Naive thymus-derived CD4-positive, alpha-beta T cell (primary cell): ENCODE results near the gene TRIM66. TPM values are rescaled to one million over a fixed set of nuclear protein-coding genes. Genes with fewer than 3 reads are reported as not detected.

Experiments used
- ATAC-seq: fragments of 150-1000 bp; cut with Tn5 transposase; 2 replicates; pipeline ENCODE4 v1.10.0; 2021; ENCODE audit warnings: mild to moderate bottlenecking, moderate library complexity
- CTCF ChIA-PET: fragments of 350-600 bp; sonication (Branson Sonifier 250); formaldehyde crosslinking; loops from one replicate; lab custom pipeline; 2021; ENCODE audit warnings: antibody characterized with exemption; lab: Charles Lee
- POLR2A ChIA-PET: fragments of 350-600 bp; sonication (Branson Sonifier 250); formaldehyde crosslinking; loops from one replicate; lab custom pipeline; 2021; ENCODE audit warnings: antibody characterized with exemption, inconsistent platforms; lab: Charles Lee
- DNase-seq, 9 donors: peaks; one replicate each; pipeline versions ENCODE4 v3.0.0 to v3.0.0-alpha.2; 2020 to 2022; ENCODE audit warnings: mixed read lengths in 1 of 9
- H3K27ac ChIP-seq: one replicate; pipeline ENCODE4 v1.7.0; 2013; ENCODE audit warnings: mild to moderate bottlenecking, low read depth, low read length, moderate library complexity
- H3K27me3 ChIP-seq, 2 donors: one replicate each; pipeline ENCODE4 v1.7.0; 2013; ENCODE audit warnings: low read length in 2 of 2, mild to moderate bottlenecking in 2 of 2, moderate library complexity in 2 of 2; ENCODE audit not compliant: control insufficient read depth in 2 of 2, insufficient read depth in 2 of 2
- H3K36me3 ChIP-seq, 3 experiments: 1 replicate in 2 of 3; 2 replicates in 1 of 3; pipeline ENCODE4 v1.7.0; 2013; ENCODE audit warnings: low read length in 3 of 3, mild to moderate bottlenecking in 3 of 3, moderate library complexity in 1 of 3; ENCODE audit not compliant: insufficient read depth in 3 of 3, control insufficient read depth in 2 of 3
- H3K4me1 ChIP-seq, 2 donors: one replicate each; pipeline ENCODE4 v1.7.0; 2013; ENCODE audit warnings: low read length in 2 of 2, mild to moderate bottlenecking in 2 of 2, moderate library complexity in 1 of 2; ENCODE audit not compliant: control insufficient read depth in 2 of 2, insufficient read depth in 2 of 2
- H3K4me3 ChIP-seq: 2 replicates; pipeline ENCODE4 v1.7.0; 2013; ENCODE audit warnings: mild to moderate bottlenecking, low read length
- H3K9me3 ChIP-seq, 3 experiments: 1 replicate in 2 of 3; 2 replicates in 1 of 3; pipeline ENCODE4 v1.7.0; 2013; ENCODE audit warnings: low read length in 3 of 3; ENCODE audit not compliant: control insufficient read depth in 2 of 3
- H3K27ac Mint-ChIP-seq, 9 donors: one replicate each; pipeline ENCODE4 v1.8.0; 2020 to 2022; ENCODE audit warnings: mixed read lengths in 9 of 9, mild to moderate bottlenecking in 8 of 9, moderate library complexity in 5 of 9, inconsistent platforms in 2 of 9
- H3K27me3 Mint-ChIP-seq, 5 donors: one replicate each; pipeline ENCODE4 v1.8.0; 2021 to 2022; ENCODE audit warnings: mixed read lengths in 5 of 5, mild to moderate bottlenecking in 1 of 5
- H3K36me3 Mint-ChIP-seq, 5 donors: one replicate each; pipeline ENCODE4 v1.8.0; 2020 to 2022; ENCODE audit warnings: mixed read lengths in 5 of 5, mild to moderate bottlenecking in 3 of 5, inconsistent platforms in 1 of 5
- H3K4me1 Mint-ChIP-seq, 7 donors: one replicate each; pipeline ENCODE4 v1.8.0; 2020 to 2022; ENCODE audit warnings: mixed read lengths in 7 of 7, mild to moderate bottlenecking in 3 of 7, inconsistent platforms in 1 of 7
- H3K4me3 Mint-ChIP-seq, 10 donors: one replicate each; pipeline ENCODE4 v1.8.0; 2020 to 2022; ENCODE audit warnings: mild to moderate bottlenecking in 10 of 10, mixed read lengths in 10 of 10, moderate library complexity in 6 of 10, inconsistent platforms in 2 of 10
- H3K9me3 Mint-ChIP-seq, 11 donors: one replicate each; pipeline ENCODE4 v1.8.0; 2020 to 2022; ENCODE audit warnings: mixed read lengths in 11 of 11, mild to moderate bottlenecking in 4 of 11, inconsistent platforms in 1 of 11, moderate library complexity in 1 of 11
- intact Hi-C, 2 donors: fragments of 100-400 bp; cut with micrococcal nuclease; formaldehyde crosslinking; loops; one replicate each; pipeline ENCODE4 v1.15.1; 2023
- polyA plus RNA-seq, 2 donors: library from polyadenylated mRNA; unstranded; fragments of 300-500 nt; fragmentation: Illumina TruSeq; gene quantifications; one replicate each; pipeline ENCODE4 v1.2.3, GENCODE V29; 2021
- total RNA-seq, 6 experiments: library from RNA in 5 of 6; stranded (reverse) in 5 of 6; gene quantifications; 1 replicate in 5 of 6; 2 replicates in 1 of 6; pipeline ENCODE4 v1.2.3 and lab custom pipeline; 2021 to 2026

TRIM66 gene
- total and polyA plus RNA-seq, 7 experiments from 2014 or later: 0.32 to 37.6 (median 23.2) TPM

DNA sequence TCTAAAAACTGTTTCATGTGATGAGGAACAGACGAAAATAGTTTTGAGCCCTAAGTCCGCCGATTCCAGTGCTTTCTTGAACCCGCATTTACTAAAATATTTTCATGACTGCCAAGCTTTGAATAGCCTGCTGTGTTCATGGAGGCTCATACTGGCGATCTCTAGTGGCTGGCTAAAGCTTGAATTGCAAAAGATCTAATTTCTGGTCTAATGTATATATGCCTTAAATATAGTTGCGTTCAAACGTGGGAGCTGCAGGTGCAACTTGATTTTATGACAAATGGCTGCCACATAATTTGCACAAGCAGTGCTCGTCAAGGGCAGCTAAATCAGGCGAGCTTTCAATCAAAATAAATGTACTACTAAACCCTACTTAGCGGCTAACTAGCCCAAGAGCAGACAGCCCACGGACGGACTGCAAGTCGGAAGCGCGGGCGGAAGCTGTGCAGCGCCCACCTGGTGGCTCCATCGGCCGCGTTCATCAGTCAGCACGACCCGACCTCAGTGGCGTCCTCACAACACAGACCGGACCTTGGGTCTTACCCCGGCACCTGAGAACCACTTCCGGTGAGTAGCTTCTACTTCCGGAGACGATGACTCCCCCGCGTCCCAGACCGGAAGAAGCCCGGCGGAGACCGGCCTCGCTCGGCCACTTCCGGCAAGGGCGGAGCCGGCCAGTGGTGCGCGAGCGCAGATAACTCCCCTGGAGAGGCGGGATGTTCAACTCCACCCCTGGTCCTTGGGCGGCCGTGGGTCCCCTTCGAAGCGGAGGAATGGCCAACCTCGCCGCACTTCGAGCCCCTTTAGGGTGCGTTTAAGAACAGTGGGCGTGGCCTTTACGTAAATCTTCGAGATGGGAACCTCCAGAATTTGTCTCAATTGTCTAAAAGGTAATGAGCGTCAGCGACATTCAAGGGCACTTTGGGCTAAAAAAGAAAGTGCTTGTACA lies 6.2 kb upstream of the TRIM66 start:
- no peaks in the 10 kb centered on the region for H3K27me3 Mint-ChIP-seq
- H3K4me3 Mint-ChIP-seq: peak overlapping the region; percentile 89 to 99 (median 96)
- Histone ChIP-seq H3K27me3 (no peaks in the 10 kb centered on the region), H3K27ac (peak overlapping the region; percentile 85), H3K36me3 (peaks cover 11 to 27% (median 14%) of the 10 kb centered on the region in 3 experiments), H3K9me3 (no peaks in the 10 kb centered on the region), H3K4me1 (peaks cover 15 to 17% of the 10 kb centered on the region in 2 donors), H3K4me3 (peak overlapping the region; percentile 80)
- DNase-seq: peak; percentile 50 to 86 (median 61)
- no peaks in the 10 kb centered on the region for H3K9me3 Mint-ChIP-seq
- CTCF ChIA-PET: no interaction called here
- peaks cover 20 to 63% (median 45%) of the 10 kb centered on the region in 7 donors for H3K4me1 Mint-ChIP-seq
- peaks cover 0 to 39% (median 18%) of the 10 kb centered on the region in 5 donors for H3K36me3 Mint-ChIP-seq
- intact Hi-C loops: loop anchor here (1.0 to 10.0 kb wide), 9 partner anchors 226 to 1769 kb away; partner anchors contain the start of genes AMPD3 (in 2 of the 2), ADM (in 1 of the 2), NRIP3 (in 1 of the 2) and TMEM41B (in 1 of the 2)
- POLR2A ChIA-PET: interaction anchor here (0.5 to 1.5 kb wide), 8 partner anchors 14 to 772 kb away, joined by 3 to 5 read pairs (median 4); partner anchors contain the start of genes EIF3F, TMEM9B and ZNF143
- peak; percentile 92 for ATAC-seq
- H3K27ac Mint-ChIP-seq: peak overlapping the region; percentile 90 to 99 (median 96)

DNA sequence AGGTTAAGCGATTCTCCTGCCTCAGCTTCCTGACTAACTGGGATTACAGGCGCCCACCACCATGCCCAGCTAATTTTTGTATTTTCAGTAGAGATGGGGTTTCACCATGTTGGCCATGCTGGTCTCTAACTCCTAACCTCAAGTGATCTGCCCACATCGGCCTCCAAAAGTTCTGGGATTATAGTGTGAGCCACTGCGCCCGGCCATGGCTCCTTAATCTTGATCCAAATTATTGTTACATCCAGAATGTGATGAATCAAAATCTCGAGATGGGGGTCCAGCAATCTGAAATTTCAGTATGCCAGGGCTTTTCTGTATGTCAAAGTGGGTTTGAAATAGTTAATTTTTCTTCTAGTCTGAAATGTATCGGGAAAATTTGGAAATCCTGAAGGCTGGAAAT lies 3.9 kb upstream of the TRIM66 start:
- intact Hi-C loops: loop anchor here (5.0 to 10.0 kb wide), 6 partner anchors 316 to 1771 kb away; partner anchors contain the start of genes AMPD3 (in 2 of the 2), ADM (in 1 of the 2), NRIP3 (in 1 of the 2) and TMEM41B (in 1 of the 2)
- H3K27me3 Mint-ChIP-seq: no peaks in the 10 kb centered on the region
- Histone ChIP-seq H3K27me3 (no peaks in the 10 kb centered on the region), H3K27ac (no peak overlapping the region), H3K36me3 (peaks cover 11 to 32% (median 14%) of the 10 kb centered on the region in 3 experiments), H3K4me1 (peaks cover 17 to 26% of the 10 kb centered on the region in 2 donors), H3K4me3 (no peak overlapping the region), H3K9me3 (no peaks in the 10 kb centered on the region)
- DNase-seq (no peak), ATAC-seq (no peak)
- H3K4me1 Mint-ChIP-seq: peaks cover 31 to 69% (median 61%) of the 10 kb centered on the region in 7 donors
- POLR2A ChIA-PET: interaction anchor here (0.5 to 0.7 kb wide), 2 partner anchors 13 to 273 kb away, joined by 3 read pairs; no protein-coding TSS in a partner anchor
- H3K36me3 Mint-ChIP-seq: peaks cover 0 to 52% (median 21%) of the 10 kb centered on the region in 5 donors
- CTCF ChIA-PET: no interaction called here
- no peaks in the 10 kb centered on the region for H3K9me3 Mint-ChIP-seq
- H3K27ac Mint-ChIP-seq: peak overlapping the region in 2 of 9 donors; percentile 21 to 69
- no peak overlapping the region for H3K4me3 Mint-ChIP-seq

DNA sequence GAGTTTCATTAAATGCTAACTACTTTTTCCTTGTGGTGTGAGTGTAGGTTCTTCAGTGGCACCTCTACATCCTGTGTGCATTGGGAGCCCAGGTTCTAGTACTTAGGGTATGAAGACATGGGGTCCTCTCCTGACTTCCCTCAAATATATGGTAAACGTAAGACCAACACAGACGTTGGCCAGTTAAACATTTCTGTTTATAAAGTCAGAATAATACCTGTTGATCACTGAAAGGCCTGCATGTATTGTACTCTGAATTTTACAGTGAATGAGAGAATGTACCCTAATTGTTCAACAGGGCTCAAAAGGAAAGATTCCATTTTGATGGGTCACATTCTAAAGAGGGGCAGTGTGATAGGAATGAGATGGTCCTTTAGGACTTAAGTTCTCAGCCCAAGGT lies 3.4 kb upstream of the TRIM66 start:
- intact Hi-C loops: loop anchor here (5.0 to 10.0 kb wide), 6 partner anchors 316 to 1771 kb away; partner anchors contain the start of genes AMPD3 (in 2 of the 2), ADM (in 1 of the 2), NRIP3 (in 1 of the 2) and TMEM41B (in 1 of the 2)
- CTCF ChIA-PET: no interaction called here
- POLR2A ChIA-PET: no interaction called here
- DNase-seq: no peak
- Histone ChIP-seq H3K27me3 (no peaks in the 10 kb centered on the region), H3K27ac (no peak overlapping the region), H3K9me3 (no peaks in the 10 kb centered on the region), H3K36me3 (peaks cover 11 to 32% (median 14%) of the 10 kb centered on the region in 3 experiments), H3K4me3 (no peak overlapping the region), H3K4me1 (peaks cover 17 to 26% of the 10 kb centered on the region in 2 donors)
- Mint-ChIP-seq H3K9me3 (peaks cover 0 to under 1% (median 0%) of the 10 kb centered on the region in 11 donors), H3K4me3 (peak overlapping the region in 2 of 10 donors; percentile 17 to 43), H3K36me3 (peaks cover 1 to 53% (median 22%) of the 10 kb centered on the region in 5 donors), H3K27me3 (no peaks in the 10 kb centered on the region), H3K27ac (peak overlapping the region in 4 of 9 donors; percentile 10 to 98 (median 32)), H3K4me1 (peaks cover 33 to 74% (median 65%) of the 10 kb centered on the region in 7 donors)
- no peak for ATAC-seq

DNA sequence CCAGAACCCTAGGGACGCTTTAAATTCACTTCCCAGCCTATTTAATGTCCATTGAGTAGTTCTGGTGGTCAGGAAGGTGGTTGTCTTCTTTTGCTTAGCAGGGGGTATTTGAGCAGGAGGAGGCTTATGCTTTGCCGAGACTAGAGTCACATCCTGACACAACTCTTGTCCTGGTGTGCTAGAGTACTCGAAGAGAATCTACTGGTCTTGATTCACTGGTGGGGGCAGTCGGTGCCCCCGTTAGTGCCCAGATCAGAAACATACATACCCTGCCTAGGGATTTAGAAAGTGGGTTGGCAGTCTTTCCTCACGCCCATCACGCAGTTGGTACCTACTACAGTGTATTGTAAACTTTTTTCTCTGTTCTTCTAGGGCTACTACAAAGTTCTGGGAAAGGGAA lies 2.8 kb upstream of the TRIM66 start:
- H3K4me1 Mint-ChIP-seq: peaks cover 36 to 78% (median 69%) of the 10 kb centered on the region in 7 donors
- peaks cover 11 to 32% (median 14%) of the 10 kb centered on the region in 3 experiments for H3K36me3 ChIP-seq
- H3K9me3 ChIP-seq: no peaks in the 10 kb centered on the region
- peaks cover 17 to 26% of the 10 kb centered on the region in 2 donors for H3K4me1 ChIP-seq
- peak overlapping the region; percentile 34 for H3K27ac ChIP-seq
- peak overlapping the region in 7 of 9 donors; percentile 11 to 99 (median 54) for H3K27ac Mint-ChIP-seq
- no peaks in the 10 kb centered on the region for H3K27me3 ChIP-seq
- H3K36me3 Mint-ChIP-seq: peaks cover 5 to 57% (median 25%) of the 10 kb centered on the region in 5 donors
- DNase-seq (no peak), ATAC-seq (no peak)
- H3K27me3 Mint-ChIP-seq: no peaks in the 10 kb centered on the region
- peak overlapping the region in 7 of 10 donors; percentile 48 to 97 (median 89) for H3K4me3 Mint-ChIP-seq
- CTCF ChIA-PET: no interaction called here
- intact Hi-C loops: loop anchor here (5.0 to 10.0 kb wide), 6 partner anchors 317 to 1772 kb away; partner anchors contain the start of genes AMPD3 (in 2 of the 2), ADM (in 1 of the 2), NRIP3 (in 1 of the 2) and TMEM41B (in 1 of the 2)
- POLR2A ChIA-PET: no interaction called here
- H3K4me3 ChIP-seq: no peak overlapping the region
- peaks cover 0 to 6% (median 0%) of the 10 kb centered on the region in 11 donors for H3K9me3 Mint-ChIP-seq

DNA sequence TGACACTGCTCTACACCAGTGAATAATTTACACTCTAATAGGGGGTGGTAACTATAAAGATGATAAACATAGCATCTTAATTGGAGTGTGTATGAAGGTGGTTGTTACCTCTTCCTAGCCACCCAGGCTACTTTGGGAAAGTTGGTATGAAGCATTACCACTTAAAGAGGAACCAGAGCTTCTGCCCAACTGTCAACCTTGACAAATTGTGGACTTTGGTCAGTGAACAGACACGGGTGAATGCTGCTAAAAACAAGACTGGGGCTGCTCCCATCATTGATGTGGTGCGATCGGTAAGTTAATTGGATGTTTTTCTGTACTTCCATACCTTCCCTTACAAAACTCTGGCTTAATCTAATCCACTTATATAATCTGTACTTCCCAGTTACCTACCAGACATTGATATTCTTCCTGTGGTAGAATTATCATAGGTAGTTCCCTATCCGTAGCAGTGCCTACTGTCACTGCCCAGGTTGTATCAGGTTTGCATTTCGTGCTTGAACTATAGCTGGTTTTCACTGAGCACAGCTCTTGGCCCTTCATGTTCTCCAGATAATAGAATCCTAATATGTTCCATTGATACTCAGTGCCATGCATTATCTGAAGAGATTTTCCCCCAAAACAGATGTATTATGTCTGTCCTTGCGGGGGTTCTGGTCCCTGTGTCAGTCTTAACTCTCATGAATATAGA lies 2.3 kb upstream of the TRIM66 start:
- Histone ChIP-seq H3K27ac (peak overlapping the region; percentile 99), H3K27me3 (no peaks in the 10 kb centered on the region), H3K9me3 (no peaks in the 10 kb centered on the region), H3K4me1 (peaks cover 17 to 23% of the 10 kb centered on the region in 2 donors), H3K36me3 (peaks cover 11 to 32% (median 14%) of the 10 kb centered on the region in 3 experiments), H3K4me3 (no peak overlapping the region)
- Mint-ChIP-seq H3K36me3 (peaks cover 5 to 60% (median 29%) of the 10 kb centered on the region in 5 donors), H3K9me3 (peaks cover 0 to 6% (median 0%) of the 10 kb centered on the region in 11 donors), H3K4me3 (peak overlapping the region; percentile 89 to 97 (median 96)), H3K27me3 (no peaks in the 10 kb centered on the region), H3K27ac (peak overlapping the region; percentile 47 to 99 (median 98)), H3K4me1 (peaks cover 38 to 77% (median 65%) of the 10 kb centered on the region in 7 donors)
- CTCF ChIA-PET: no interaction called here
- intact Hi-C loops: loop anchor here (5.0 to 10.0 kb wide), 10 partner anchors 318 to 1773 kb away; partner anchors contain the start of genes AMPD3 (in 2 of the 2), ADM (in 1 of the 2), NRIP3 (in 1 of the 2) and TMEM41B (in 1 of the 2)
- POLR2A ChIA-PET: no interaction called here
- DNase-seq: no peak
- no peak for ATAC-seq
